Esophagus muscularis mucosa (tissue), 4 donors: ENCODE measurements around the gene APOL2.

ENCODE experiments used
- EP300 ChIP-seq: sonication (generic); formaldehyde crosslinking; IDR thresholded peaks from one replicate; pipeline ENCODE4 v1.6.1; 2017; ENCODE audit warnings: antibody characterized with exemption
- POLR2A ChIP-seq: fragments of 450-650 bp; IDR thresholded peaks from one replicate; pipeline ENCODE4 v1.6.1; 2017; ENCODE audit warnings: antibody characterized with exemption, moderate library complexity, mild to moderate bottlenecking, low read depth
- POLR2AphosphoS5 ChIP-seq, 2 donors: sonication (generic); formaldehyde crosslinking; IDR thresholded peaks; one replicate each; pipeline ENCODE4 v1.6.1; 2017; ENCODE audit warnings: antibody characterized with exemption in 2 of 2
- TF ChIP-seq, protein P1 (sequence below), 3 experiments: fragments of 200-600 bp in 2 of 3; fragments of 450-650 bp in 1 of 3; sonication (generic) in 2 of 3; IDR thresholded peaks; one replicate each; pipeline ENCODE4 v1.5.1; 2017 to 2019; ENCODE audit warnings: antibody characterized with exemption in 3 of 3, mild to moderate bottlenecking in 2 of 3, moderate library complexity in 1 of 3

DNA sequence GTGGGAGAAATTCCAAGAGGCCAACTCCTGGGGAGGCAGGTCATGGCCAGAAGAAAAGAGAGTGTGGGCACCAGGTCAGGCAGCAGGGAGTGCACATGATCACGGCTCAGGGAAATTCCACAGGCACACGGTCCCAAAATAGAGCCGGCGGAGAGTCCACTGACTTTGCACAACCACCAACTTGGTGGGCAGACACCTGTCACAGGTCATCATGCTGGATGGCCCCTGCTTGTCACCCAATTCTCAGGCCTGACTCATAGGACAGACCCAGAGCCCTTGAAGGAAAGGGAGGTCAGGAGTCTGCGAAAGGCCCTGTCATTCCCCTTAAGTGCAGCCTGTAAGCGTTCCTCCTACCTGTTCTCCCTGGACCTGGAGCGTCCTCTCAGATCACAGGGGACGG is 15.8 kb downstream of the APOL2 start:
- TF ChIP-seq, protein P1, sequence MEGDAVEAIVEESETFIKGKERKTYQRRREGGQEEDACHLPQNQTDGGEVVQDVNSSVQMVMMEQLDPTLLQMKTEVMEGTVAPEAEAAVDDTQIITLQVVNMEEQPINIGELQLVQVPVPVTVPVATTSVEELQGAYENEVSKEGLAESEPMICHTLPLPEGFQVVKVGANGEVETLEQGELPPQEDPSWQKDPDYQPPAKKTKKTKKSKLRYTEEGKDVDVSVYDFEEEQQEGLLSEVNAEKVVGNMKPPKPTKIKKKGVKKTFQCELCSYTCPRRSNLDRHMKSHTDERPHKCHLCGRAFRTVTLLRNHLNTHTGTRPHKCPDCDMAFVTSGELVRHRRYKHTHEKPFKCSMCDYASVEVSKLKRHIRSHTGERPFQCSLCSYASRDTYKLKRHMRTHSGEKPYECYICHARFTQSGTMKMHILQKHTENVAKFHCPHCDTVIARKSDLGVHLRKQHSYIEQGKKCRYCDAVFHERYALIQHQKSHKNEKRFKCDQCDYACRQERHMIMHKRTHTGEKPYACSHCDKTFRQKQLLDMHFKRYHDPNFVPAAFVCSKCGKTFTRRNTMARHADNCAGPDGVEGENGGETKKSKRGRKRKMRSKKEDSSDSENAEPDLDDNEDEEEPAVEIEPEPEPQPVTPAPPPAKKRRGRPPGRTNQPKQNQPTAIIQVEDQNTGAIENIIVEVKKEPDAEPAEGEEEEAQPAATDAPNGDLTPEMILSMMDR (IDR thresholded peaks at IDR 0.05), result no peak
- TF ChIP-seq POLR2A (no peak), POLR2AphosphoS5 (IDR thresholded peaks at IDR 0.05) (no peak), EP300 (no peak)
